ENCODE results near the gene STK38.

DNA sequence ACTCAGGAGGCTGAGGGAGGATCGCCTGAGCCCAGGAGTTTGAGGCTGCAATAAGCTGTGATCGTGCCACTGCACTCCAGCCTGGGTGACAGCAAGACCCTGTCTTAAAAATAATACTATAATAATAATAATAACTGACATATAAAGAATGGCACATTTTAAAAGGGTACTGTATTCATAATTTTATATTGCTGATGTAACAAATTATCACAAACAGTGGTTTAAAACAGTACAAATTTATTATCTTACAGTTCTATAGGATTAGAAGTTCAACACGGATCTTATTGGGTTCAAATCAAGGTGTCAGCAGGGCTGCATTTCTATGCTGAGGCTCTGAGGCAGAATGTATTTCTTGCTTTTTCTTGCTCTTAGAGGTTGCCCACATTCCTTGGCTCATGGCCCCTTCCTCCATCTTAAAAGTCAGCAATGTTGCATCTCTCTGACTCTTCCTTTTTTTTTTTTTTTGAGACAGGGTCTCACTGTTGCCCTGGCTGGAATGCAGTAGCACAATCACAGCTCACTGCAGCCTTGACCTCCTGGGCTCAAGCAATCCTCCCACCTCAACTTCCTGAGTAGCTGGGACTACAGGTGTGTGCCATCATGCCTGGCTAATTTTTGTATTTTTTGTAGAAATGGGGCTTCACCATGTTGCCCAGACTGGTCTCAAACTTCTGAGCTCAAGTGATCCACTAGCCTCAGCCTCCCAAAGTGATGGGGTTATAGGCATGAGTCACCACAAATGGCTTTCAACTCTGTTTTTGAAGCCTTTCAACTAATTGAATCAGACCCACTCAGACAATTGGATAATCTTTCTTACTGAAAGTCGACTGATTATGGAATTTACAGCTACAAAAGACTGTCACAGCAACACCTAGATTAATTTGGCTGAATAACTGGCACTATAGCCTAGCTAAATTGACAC, 24.1 kb upstream of the STK38 start:
- no peak for TF ChIP-seq GATA2 (IDR thresholded peaks at IDR 0.05; ENCODE audit: low read depth, low read length)
- no peak for TF ChIP-seq GATA3 (IDR thresholded peaks at IDR 0.05; ENCODE audit: low read depth, low read length)
